ENCODE data around the gene CNGA2. TPM values are rescaled to one million over a fixed set of nuclear protein-coding genes. Genes with fewer than 3 reads are reported as not detected.

Gene CNGA2
- polyA plus RNA-seq, 3 donors: not detected

GRCh38 chrX:151722241-151722846, 12.2 kb upstream of the CNGA2 start:
- peaks cover 14% of the 10 kb centered on the region for H3K4me1 Mint-ChIP-seq
- H3K9ac ChIP-seq (ENCODE audit: insufficient read depth, low read length, poor library complexity, severe bottlenecking): no peak overlapping the region
- no peak for DNase-seq
- no peaks in the 10 kb centered on the region for H3K9me3 ChIP-seq (replicated peaks in 1 of 2; ENCODE audit: control insufficient read depth in 1 of 2, insufficient read depth in 1 of 2, low read length in 2 of 2)
- H3K27me3 ChIP-seq (ENCODE audit: control insufficient read depth in 2 of 2, insufficient read depth in 2 of 2, low read length in 2 of 2): no peaks in the 10 kb centered on the region
- no peak overlapping the region for H3K4me3 ChIP-seq (replicated peaks in 1 of 3; ENCODE audit: low read depth in 2 of 3, low read length in 3 of 3)
- H3K4me2 ChIP-seq (replicated peaks; ENCODE audit: extremely low read depth, low read length, poor library complexity, severe bottlenecking): no peak overlapping the region
- intact Hi-C loops (cut with micrococcal nuclease): no loop called here
- H3K36me3 ChIP-seq (replicated peaks in 1 of 2; ENCODE audit: control insufficient read depth in 1 of 2, insufficient read depth in 2 of 2, low read length in 2 of 2): no peaks in the 10 kb centered on the region
- H3K27ac ChIP-seq (ENCODE audit: low read depth in 1 of 2, low read length in 2 of 2): no peak overlapping the region
- no peak overlapping the region for H3K4me3 Mint-ChIP-seq
- no peaks in the 10 kb centered on the region for H3K79me2 ChIP-seq (ENCODE audit: insufficient read depth, low read length)
- peaks cover 1 to 8% (median 4%) of the 10 kb centered on the region in 3 donors for H3K27me3 Mint-ChIP-seq (ENCODE audit: low read depth in 3 of 3)
- H3K27ac Mint-ChIP-seq: no peak overlapping the region
- H3K36me3 Mint-ChIP-seq: no peaks in the 10 kb centered on the region
- no peaks in the 10 kb centered on the region for H4K20me1 ChIP-seq (ENCODE audit: insufficient read depth, low read length)
- peaks cover 6% of the 10 kb centered on the region in 2 donors for H3K4me1 ChIP-seq (ENCODE audit: control insufficient read depth in 1 of 2, insufficient read depth in 2 of 2, low read length in 2 of 2)
- no peak overlapping the region for H2AFZ ChIP-seq (ENCODE audit: insufficient read depth, low read depth, low read length, poor library complexity, severe bottlenecking)
- no peak for TF ChIP-seq CTCF (IDR thresholded peaks at IDR 0.05)
- H3K9me3 Mint-ChIP-seq: peaks cover 0 to 3% (median 0%) of the 10 kb centered on the region in 7 donors
- 91% methylated on average over 10 of the region's 24 CpGs for WGBS (ENCODE audit: insufficient coverage)

GRCh38 chrX:151723156-151723760, 11.3 kb upstream of the CNGA2 start:
- no peak overlapping the region for H3K27ac ChIP-seq (ENCODE audit: low read depth in 1 of 2, low read length in 2 of 2)
- no peak overlapping the region for H3K4me2 ChIP-seq (replicated peaks; ENCODE audit: extremely low read depth, low read length, poor library complexity, severe bottlenecking)
- intact Hi-C loops (cut with micrococcal nuclease): no loop called here
- no peaks in the 10 kb centered on the region for H3K36me3 ChIP-seq (replicated peaks in 1 of 2; ENCODE audit: control insufficient read depth in 1 of 2, insufficient read depth in 2 of 2, low read length in 2 of 2)
- H3K4me3 Mint-ChIP-seq: no peak overlapping the region
- H3K27ac Mint-ChIP-seq: no peak overlapping the region
- no peak for DNase-seq
- no peak for TF ChIP-seq CTCF (IDR thresholded peaks at IDR 0.05)
- no peaks in the 10 kb centered on the region for H3K9me3 ChIP-seq (replicated peaks in 1 of 2; ENCODE audit: control insufficient read depth in 1 of 2, insufficient read depth in 1 of 2, low read length in 2 of 2)
- peaks cover 6% of the 10 kb centered on the region in 2 donors for H3K4me1 ChIP-seq (ENCODE audit: control insufficient read depth in 1 of 2, insufficient read depth in 2 of 2, low read length in 2 of 2)
- no peak overlapping the region for H2AFZ ChIP-seq (ENCODE audit: insufficient read depth, low read depth, low read length, poor library complexity, severe bottlenecking)
- H3K4me1 Mint-ChIP-seq: peaks cover 14% of the 10 kb centered on the region
- no peaks in the 10 kb centered on the region for H3K36me3 Mint-ChIP-seq
- H3K9me3 Mint-ChIP-seq: peaks cover 0 to 3% (median 0%) of the 10 kb centered on the region in 7 donors
- H3K79me2 ChIP-seq (ENCODE audit: insufficient read depth, low read length): no peaks in the 10 kb centered on the region
- H3K4me3 ChIP-seq (replicated peaks in 1 of 3; ENCODE audit: low read depth in 2 of 3, low read length in 3 of 3): no peak overlapping the region
- H3K9ac ChIP-seq (ENCODE audit: insufficient read depth, low read length, poor library complexity, severe bottlenecking): no peak overlapping the region
- H3K27me3 Mint-ChIP-seq (ENCODE audit: low read depth in 3 of 3): peaks cover 1 to 6% (median 4%) of the 10 kb centered on the region in 3 donors
- H4K20me1 ChIP-seq (ENCODE audit: insufficient read depth, low read length): no peaks in the 10 kb centered on the region
- no peaks in the 10 kb centered on the region for H3K27me3 ChIP-seq (ENCODE audit: control insufficient read depth in 2 of 2, insufficient read depth in 2 of 2, low read length in 2 of 2)
- no CpG with 5 or more reads among the region's 7 CpGs for WGBS (ENCODE audit: insufficient coverage)

Measured in CD14-positive monocyte (primary cell).